ENCODE data around the gene C11orf16. TPM values are rescaled to one million over a fixed set of nuclear protein-coding genes. Genes with fewer than 3 reads are reported as not detected.
"Not testable (repeated sequence)": the region's sequence is repeated elsewhere in the genome, so short reads cannot be mapped to it uniquely, and the experiment has no call there.

C11orf16 gene
- total RNA-seq, 1 donor from 2014 or later: not detected

DNA sequence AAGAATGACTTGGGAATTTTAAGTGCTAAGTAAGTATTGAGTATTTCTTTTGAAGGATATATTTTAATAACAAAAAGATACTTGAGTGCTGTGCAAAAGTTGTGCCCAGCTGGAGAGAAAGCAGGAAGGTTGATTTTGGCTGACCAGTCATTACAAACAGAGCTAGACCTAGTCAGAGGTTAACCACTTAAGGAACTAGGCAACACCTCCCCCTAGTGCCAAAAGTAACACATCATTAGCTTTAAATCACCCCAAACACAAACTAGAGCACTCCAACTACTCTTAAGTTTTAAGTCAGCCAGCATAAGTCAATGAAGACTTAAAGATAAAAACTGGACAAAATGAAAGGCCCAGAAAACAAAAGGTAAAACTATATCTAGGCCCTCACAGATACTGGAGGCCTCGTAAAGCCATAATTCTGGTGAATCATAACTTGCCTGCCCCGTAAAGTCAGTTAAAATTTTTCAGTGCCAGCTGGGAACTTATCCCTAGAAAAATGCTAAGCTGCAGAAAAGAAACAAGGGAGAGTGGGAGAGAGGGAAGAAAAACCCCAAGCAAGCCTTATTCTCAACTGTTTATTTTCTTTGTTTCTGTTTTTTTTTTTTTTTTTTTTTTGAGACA, 26.9 kb upstream of the C11orf16 start:
- Mint-ChIP-seq H3K27ac (no peak overlapping the region), H3K4me3 (no peak overlapping the region), H3K9me3 (no peaks in the 10 kb centered on the region), H3K36me3 (ENCODE audit: low read depth) (peaks cover 21% of the 10 kb centered on the region), H3K4me1 (peaks cover 29% of the 10 kb centered on the region), H3K27me3 (no peaks in the 10 kb centered on the region)
- intact Hi-C loops (cut with micrococcal nuclease): loop anchor here (1.0 to 10.0 kb wide), 6 partner anchors 45 to 972 kb away; partner anchors contain the start of genes EIF3F, WEE1 and ZNF143
- DNase-seq: peak; percentile 83

- intact Hi-C loops (cut with micrococcal nuclease): no loop called here
- peaks cover 17% of the 10 kb centered on the region for H3K4me1 Mint-ChIP-seq
- H3K4me3 Mint-ChIP-seq: no peak overlapping the region
- no peaks in the 10 kb centered on the region for H3K9me3 Mint-ChIP-seq
- DNase-seq: no peak
- peaks cover 29% of the 10 kb centered on the region for H3K36me3 Mint-ChIP-seq (ENCODE audit: low read depth)
- H3K27ac Mint-ChIP-seq: no peak overlapping the region
- no peaks in the 10 kb centered on the region for H3K27me3 Mint-ChIP-seq
These were observed 24.1 kb upstream of the C11orf16 start for GRCh38 chr11:8956860-8957259.

DNA sequence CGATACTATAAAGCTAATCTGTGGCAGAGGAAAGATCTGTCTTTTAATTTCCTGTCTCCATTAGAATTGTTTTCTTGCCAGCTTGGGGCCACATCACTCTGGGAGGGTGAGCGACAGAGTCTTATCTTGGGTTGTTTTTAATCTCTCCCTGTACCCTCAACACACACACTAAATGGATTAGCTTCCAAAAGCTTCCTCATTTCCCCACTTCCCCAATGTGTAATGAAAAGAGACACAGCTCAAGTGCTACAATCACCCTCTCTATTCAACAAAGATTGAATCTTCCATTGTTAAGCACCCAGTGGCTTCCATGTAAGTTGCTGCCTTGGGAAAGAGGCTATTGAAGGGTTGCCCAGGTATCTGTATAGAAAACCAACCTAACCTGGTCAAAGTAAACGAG, 16.1 kb upstream of the C11orf16 start:
- no peaks in the 10 kb centered on the region for H3K9me3 Mint-ChIP-seq
- peaks cover 2% of the 10 kb centered on the region for H3K27me3 Mint-ChIP-seq
- H3K4me1 Mint-ChIP-seq: no peaks in the 10 kb centered on the region
- H3K27ac Mint-ChIP-seq: no peak overlapping the region
- DNase-seq: no peak
- intact Hi-C loops (cut with micrococcal nuclease): no loop called here
- no peak overlapping the region for H3K4me3 Mint-ChIP-seq
- H3K36me3 Mint-ChIP-seq (ENCODE audit: low read depth): peaks cover 38% of the 10 kb centered on the region

- no peaks in the 10 kb centered on the region for H3K9me3 Mint-ChIP-seq
These were observed 14.6 kb upstream of the C11orf16 start for GRCh38 chr11:8947230-8947943.

GRCh38 chr11:8942518-8943066, 9.8 kb upstream of the C11orf16 start, which contains the start of gene ASCL3:
ASCL3 (minus strand) TSS chr11:8943016; CDS start chr11:8938161, 4,855 bp downstream.
- peaks cover 24% of the 10 kb centered on the region for H3K27me3 Mint-ChIP-seq
- intact Hi-C loops (cut with micrococcal nuclease): no loop called here
- H3K36me3 Mint-ChIP-seq (ENCODE audit: low read depth): peaks cover 7% of the 10 kb centered on the region
- H3K4me1 Mint-ChIP-seq: no peaks in the 10 kb centered on the region
- no peak within 1 kb of the TSS for H3K4me3 Mint-ChIP-seq
- no peak for DNase-seq
- no peaks in the 10 kb centered on the region for H3K9me3 Mint-ChIP-seq
- H3K27ac Mint-ChIP-seq: no peak within 1 kb of the TSS

More at GRCh38 chr11:8947230-8947943, 14.6 kb upstream of the C11orf16 start:
- intact Hi-C loops (cut with micrococcal nuclease): no loop called here
- Mint-ChIP-seq H3K27me3 (peaks cover 7% of the 10 kb centered on the region), H3K27ac (no peak overlapping the region), H3K36me3 (ENCODE audit: low read depth) (peaks cover 28% of the 10 kb centered on the region), H3K4me1 (no peaks in the 10 kb centered on the region), H3K4me3 (no peak overlapping the region)
- DNase-seq: no peak

- peaks cover 3% of the 10 kb centered on the region for H3K4me1 Mint-ChIP-seq
- H3K27ac Mint-ChIP-seq: no peak overlapping the region
- H3K27me3 Mint-ChIP-seq: peaks cover 24% of the 10 kb centered on the region
- no peaks in the 10 kb centered on the region for H3K9me3 Mint-ChIP-seq
- intact Hi-C loops (cut with micrococcal nuclease): no loop called here
- H3K4me3 Mint-ChIP-seq: no peak overlapping the region
- H3K36me3 Mint-ChIP-seq (ENCODE audit: low read depth): no peaks in the 10 kb centered on the region
- DNase-seq: no peak
These were observed 8.8 kb upstream of the C11orf16 start for GRCh38 chr11:8941341-8942103.

DNA sequence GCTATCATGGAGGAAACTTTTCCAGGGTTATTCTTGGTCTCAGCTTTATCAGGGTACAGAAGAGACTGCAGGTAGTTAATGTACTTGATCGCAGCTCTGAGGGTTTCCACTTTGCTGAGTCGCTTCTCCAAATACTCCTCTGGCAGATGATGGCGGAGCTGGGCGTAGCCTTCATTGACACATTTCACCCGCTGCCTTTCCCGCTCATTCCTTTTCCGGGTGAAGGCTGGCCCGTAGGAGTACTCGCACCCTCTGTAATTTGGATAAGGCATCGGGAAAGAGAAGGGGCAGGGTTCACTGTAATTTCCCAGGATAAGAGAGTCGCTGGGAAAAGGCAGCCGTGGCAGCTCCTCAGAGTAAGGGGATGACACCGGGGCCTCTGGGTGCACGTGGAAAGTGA, 4.9 kb upstream of the C11orf16 start:
- no peak for DNase-seq
- Mint-ChIP-seq H3K36me3 (ENCODE audit: low read depth) (no peaks in the 10 kb centered on the region), H3K9me3 (no peaks in the 10 kb centered on the region), H3K27ac (no peak overlapping the region), H3K27me3 (peaks cover 18% of the 10 kb centered on the region), H3K4me3 (no peak overlapping the region), H3K4me1 (peaks cover 9% of the 10 kb centered on the region)
- intact Hi-C loops (cut with micrococcal nuclease): no loop called here

DNA sequence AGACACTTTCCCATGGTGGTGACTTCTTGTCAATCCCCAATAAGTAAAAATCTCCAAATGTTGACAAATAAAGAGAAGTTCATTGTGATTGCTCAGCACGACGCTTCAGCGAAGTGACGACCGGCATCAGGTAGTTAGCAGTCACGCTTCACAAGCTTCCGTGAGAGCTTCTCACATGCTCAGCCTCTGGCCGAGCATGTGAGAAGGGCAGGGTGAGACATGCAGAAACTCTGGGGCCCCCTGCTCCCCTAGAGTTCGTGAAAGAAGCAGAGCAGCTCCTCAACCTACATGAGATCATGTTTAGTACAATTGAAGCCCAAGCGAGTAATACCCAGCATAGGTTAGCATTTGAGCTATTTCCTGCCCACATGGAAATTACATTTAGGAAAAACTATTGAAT, 4.4 kb upstream of the C11orf16 start:
- H3K27me3 Mint-ChIP-seq: peaks cover 15% of the 10 kb centered on the region
- intact Hi-C loops (cut with micrococcal nuclease): no loop called here
- H3K36me3 Mint-ChIP-seq (ENCODE audit: low read depth): no peaks in the 10 kb centered on the region
- no peaks in the 10 kb centered on the region for H3K9me3 Mint-ChIP-seq
- H3K27ac Mint-ChIP-seq: no peak overlapping the region
- H3K4me1 Mint-ChIP-seq: peaks cover 9% of the 10 kb centered on the region
- DNase-seq: no peak
- H3K4me3 Mint-ChIP-seq: no peak overlapping the region

- H3K4me3 Mint-ChIP-seq; H3K4me1 Mint-ChIP-seq; H3K9me3 Mint-ChIP-seq; H3K27ac Mint-ChIP-seq; DNase-seq; H3K27me3 Mint-ChIP-seq; intact Hi-C loops (cut with micrococcal nuclease); H3K36me3 Mint-ChIP-seq (ENCODE audit: low read depth): not testable (repeated sequence)
These were observed 3.0 kb upstream of the C11orf16 start for GRCh38 chr11:8935789-8936188.

GRCh38 chr11:8934742-8935488, 2.2 kb upstream of the C11orf16 start:
- intact Hi-C loops (cut with micrococcal nuclease): no loop called here
- Mint-ChIP-seq H3K4me3 (no peak overlapping the region), H3K27me3 (no peaks in the 10 kb centered on the region), H3K4me1 (peaks cover 9% of the 10 kb centered on the region), H3K36me3 (ENCODE audit: low read depth) (no peaks in the 10 kb centered on the region), H3K27ac (no peak overlapping the region), H3K9me3 (no peaks in the 10 kb centered on the region)
- no peak for DNase-seq

GRCh38 chr11:8933931-8934330, 1.2 kb upstream of the C11orf16 start:
- H3K27me3 Mint-ChIP-seq: no peaks in the 10 kb centered on the region
- intact Hi-C loops (cut with micrococcal nuclease): no loop called here

DNA sequence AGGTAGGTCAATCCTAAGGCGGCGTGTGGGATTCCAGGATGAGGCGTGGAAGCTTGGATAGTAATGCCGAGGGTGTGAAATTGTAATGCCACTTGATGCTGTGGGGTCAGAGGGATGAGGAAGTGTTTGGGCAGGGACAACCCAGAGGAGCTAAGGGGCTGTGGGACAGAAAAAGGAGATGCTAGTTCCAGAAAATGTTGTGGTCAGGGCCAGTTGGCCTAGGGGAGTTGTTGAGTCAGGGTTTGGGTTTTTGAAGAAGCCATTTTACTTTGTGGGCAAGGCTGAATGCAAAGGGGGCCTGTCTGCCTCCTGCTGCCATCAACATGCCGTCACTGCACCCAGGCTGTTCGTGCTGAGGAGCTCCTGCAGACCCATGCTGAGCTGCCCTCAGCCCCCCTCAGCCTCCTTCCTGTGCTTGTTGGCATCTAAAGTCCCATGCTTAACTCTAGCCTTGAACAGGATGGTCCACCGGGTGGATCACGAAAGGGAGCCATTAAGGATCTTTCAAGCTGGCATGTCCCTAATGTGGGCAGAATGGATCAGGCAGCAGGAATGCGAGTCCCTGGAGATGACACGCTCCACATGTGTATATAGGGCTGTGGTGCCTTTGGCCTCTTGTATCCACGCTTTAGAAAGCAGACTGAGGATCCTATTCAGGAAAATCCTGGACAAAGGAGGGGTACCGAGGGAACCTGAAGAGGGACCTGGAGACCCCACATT, 2.1 kb downstream of the C11orf16 start:
- Mint-ChIP-seq H3K4me3 (no peak overlapping the region), H3K36me3 (ENCODE audit: low read depth) (no peaks in the 10 kb centered on the region)
- intact Hi-C loops (cut with micrococcal nuclease): no loop called here

More at GRCh38 chr11:8933931-8934330, 1.2 kb upstream of the C11orf16 start:
- H3K4me3 Mint-ChIP-seq: no peak overlapping the region
- no peak for DNase-seq
- peaks cover 9% of the 10 kb centered on the region for H3K4me1 Mint-ChIP-seq
- H3K36me3 Mint-ChIP-seq (ENCODE audit: low read depth): no peaks in the 10 kb centered on the region
- no peak overlapping the region for H3K27ac Mint-ChIP-seq
- no peaks in the 10 kb centered on the region for H3K9me3 Mint-ChIP-seq

More for the DNA sequence above, 2.1 kb downstream of the C11orf16 start:
- Mint-ChIP-seq H3K9me3 (no peaks in the 10 kb centered on the region), H3K27ac (no peak overlapping the region), H3K27me3 (no peaks in the 10 kb centered on the region), H3K4me1 (peaks cover 6% of the 10 kb centered on the region)
- DNase-seq: no peak

Data from activated CD4-positive, alpha-beta T cell treated with anti-CD3 and anti-CD28 coated beads, Interleukin-2, amount 10 ng/mL, durations not matched to agents 24 days and 14 days (primary cell).